Measurements from ENCODE around the gene M1AP. TPM values are rescaled to one million over a fixed set of nuclear protein-coding genes. Genes with fewer than 3 reads are reported as not detected.

M1AP gene
- total RNA-seq, 1 donor from 2014 or later, result 0.75 TPM

DNA sequence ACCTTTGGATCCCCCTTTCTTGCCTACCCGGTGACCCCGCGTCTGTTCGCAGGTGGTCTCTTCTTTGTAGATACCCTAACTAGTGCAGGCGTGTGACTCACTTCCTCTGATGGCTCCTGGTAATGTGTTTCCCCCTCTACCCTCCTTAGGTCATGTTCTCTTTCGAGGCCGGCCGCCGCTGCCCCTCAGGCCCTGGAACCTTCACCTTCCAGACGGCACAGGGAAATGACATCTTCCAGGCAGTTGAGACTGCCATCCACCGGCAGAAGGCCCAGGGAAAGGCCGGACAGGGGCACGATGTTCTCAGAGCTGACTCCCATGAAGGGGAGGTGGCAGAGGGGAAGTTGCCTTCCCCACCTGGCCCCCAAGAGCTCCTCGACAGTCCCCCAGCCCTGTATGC lies 92.0 kb downstream of the M1AP start:
- H3K36me3 ChIP-seq, result no peaks in the 10 kb centered on the region
- H3K79me2 ChIP-seq (ENCODE audit: low read depth), result peaks cover 11% of the 10 kb centered on the region
- no peak overlapping the region for H3K4me2 ChIP-seq
- H3K9ac ChIP-seq, result no peak overlapping the region
- no peak for DNase-seq (ENCODE audit: low spot score)
- Mint-ChIP-seq H3K27me3 (ENCODE audit: insufficient read depth, low read depth) (peaks cover 26% of the 10 kb centered on the region), H3K27ac (no peak overlapping the region), H3K4me3 (peak overlapping the region; percentile 95), H3K9me3 (no peaks in the 10 kb centered on the region), H3K4me1 (peaks cover 6% of the 10 kb centered on the region), H3K36me3 (peaks cover 9% of the 10 kb centered on the region)
- no peaks in the 10 kb centered on the region for H3K9me3 ChIP-seq (ENCODE audit: low read depth)
- H3K27me3 ChIP-seq, result peaks cover 39% of the 10 kb centered on the region
- no peak overlapping the region for H2AFZ ChIP-seq (replicated peaks)
- H4K20me1 ChIP-seq (ENCODE audit: low read depth), result peaks cover 22% of the 10 kb centered on the region
- no peak overlapping the region for H3K27ac ChIP-seq
- peaks cover 12% of the 10 kb centered on the region for H3K4me1 ChIP-seq
- TF ChIP-seq EZH2phosphoT487 (IDR thresholded peaks at IDR 0.05), result no peak
- TF ChIP-seq, protein P1, sequence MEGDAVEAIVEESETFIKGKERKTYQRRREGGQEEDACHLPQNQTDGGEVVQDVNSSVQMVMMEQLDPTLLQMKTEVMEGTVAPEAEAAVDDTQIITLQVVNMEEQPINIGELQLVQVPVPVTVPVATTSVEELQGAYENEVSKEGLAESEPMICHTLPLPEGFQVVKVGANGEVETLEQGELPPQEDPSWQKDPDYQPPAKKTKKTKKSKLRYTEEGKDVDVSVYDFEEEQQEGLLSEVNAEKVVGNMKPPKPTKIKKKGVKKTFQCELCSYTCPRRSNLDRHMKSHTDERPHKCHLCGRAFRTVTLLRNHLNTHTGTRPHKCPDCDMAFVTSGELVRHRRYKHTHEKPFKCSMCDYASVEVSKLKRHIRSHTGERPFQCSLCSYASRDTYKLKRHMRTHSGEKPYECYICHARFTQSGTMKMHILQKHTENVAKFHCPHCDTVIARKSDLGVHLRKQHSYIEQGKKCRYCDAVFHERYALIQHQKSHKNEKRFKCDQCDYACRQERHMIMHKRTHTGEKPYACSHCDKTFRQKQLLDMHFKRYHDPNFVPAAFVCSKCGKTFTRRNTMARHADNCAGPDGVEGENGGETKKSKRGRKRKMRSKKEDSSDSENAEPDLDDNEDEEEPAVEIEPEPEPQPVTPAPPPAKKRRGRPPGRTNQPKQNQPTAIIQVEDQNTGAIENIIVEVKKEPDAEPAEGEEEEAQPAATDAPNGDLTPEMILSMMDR (IDR thresholded peaks at IDR 0.05), result no peak
- no peak for TF ChIP-seq EZH2 (IDR thresholded peaks at IDR 0.05)
- H3K4me3 ChIP-seq, result no peak overlapping the region
- peaks cover 31% of the 10 kb centered on the region for H3F3A ChIP-seq (ENCODE audit: low read depth)

DNA sequence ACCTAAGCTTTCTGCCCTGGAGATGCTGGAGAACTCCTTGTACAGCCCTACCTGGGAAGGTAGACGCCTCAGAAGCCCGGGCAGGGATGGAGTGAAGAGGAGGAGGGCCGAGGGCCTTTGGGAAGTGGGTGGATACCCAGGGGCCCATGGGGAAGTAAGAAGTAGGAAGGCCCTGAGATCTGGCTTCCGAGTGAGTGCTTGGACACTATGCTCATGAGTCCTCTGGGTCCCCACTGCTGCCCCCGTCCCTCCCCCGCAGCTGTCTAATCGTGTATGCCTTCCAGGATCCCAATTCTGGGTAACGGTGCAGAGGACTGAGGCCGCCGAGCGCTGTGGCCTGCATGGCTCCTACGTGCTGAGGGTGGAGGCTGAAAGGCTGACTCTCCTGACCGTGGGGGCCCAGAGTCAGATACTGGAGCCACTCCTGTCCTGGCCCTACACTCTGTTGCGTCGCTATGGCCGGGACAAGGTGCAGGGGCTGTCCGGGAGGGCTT lies 92.5 kb downstream of the M1AP start:
- Histone ChIP-seq H3K27me3 (peaks cover 39% of the 10 kb centered on the region), H3K27ac (no peak overlapping the region), H4K20me1 (ENCODE audit: low read depth) (peaks cover 22% of the 10 kb centered on the region), H2AFZ (replicated peaks) (no peak overlapping the region), H3K79me2 (ENCODE audit: low read depth) (peaks cover 11% of the 10 kb centered on the region), H3K4me1 (peaks cover 12% of the 10 kb centered on the region), H3F3A (ENCODE audit: low read depth) (peaks cover 31% of the 10 kb centered on the region), H3K4me2 (peak overlapping the region; percentile 88), H3K9me3 (ENCODE audit: low read depth) (no peaks in the 10 kb centered on the region), H3K36me3 (no peaks in the 10 kb centered on the region), H3K9ac (peak overlapping the region; percentile 1), H3K4me3 (peak overlapping the region; percentile 97)
- DNase-seq (ENCODE audit: low spot score), result no peak
- no peaks in the 10 kb centered on the region for H3K9me3 Mint-ChIP-seq
- H3K4me3 Mint-ChIP-seq, result peak overlapping the region; percentile 95
- H3K27me3 Mint-ChIP-seq (ENCODE audit: insufficient read depth, low read depth), result peaks cover 25% of the 10 kb centered on the region
- H3K27ac Mint-ChIP-seq, result no peak overlapping the region
- peaks cover 6% of the 10 kb centered on the region for H3K4me1 Mint-ChIP-seq
- TF ChIP-seq EZH2phosphoT487 (IDR thresholded peaks at IDR 0.05), result no peak
- H3K36me3 Mint-ChIP-seq, result peaks cover 10% of the 10 kb centered on the region

DNA sequence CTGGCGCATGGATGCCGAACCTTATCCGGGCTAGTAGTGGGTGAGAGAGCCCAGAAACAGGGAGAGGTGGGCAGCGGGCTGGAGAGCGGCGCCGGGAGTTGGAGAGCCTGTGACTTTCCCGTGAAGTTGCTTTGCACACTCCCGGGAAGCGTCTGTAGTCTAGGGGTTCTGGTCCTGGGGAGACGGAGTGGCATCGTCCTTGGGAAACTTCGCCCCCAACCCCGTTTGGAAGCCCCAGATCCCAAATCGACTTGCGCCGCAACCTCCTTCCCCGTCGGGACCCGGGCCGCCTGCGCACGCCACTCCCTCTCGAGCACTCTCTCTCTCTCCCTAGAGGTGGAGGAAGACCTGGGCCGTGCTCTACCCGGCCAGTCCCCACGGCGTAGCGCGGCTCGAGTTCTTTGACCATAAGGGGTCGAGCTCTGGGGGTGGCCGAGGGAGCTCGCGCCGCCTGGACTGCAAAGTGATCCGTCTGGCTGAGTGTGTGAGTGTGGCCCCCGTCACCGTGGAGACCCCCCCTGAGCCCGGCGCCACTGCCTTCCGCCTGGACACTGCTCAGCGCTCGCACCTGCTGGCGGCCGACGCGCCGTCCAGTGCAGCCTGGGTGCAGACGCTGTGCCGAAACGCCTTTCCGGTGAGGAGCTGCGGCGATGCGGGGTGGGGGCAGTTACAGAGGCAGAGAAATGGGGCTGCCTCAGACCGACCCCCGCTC lies 93.2 kb downstream of the M1AP start:
- H3K36me3 Mint-ChIP-seq, result peaks cover 15% of the 10 kb centered on the region
- H3K4me3 Mint-ChIP-seq, result peak overlapping the region; percentile 95
- peaks cover 14% of the 10 kb centered on the region for H3K79me2 ChIP-seq (ENCODE audit: low read depth)

More for the DNA sequence above, 93.2 kb downstream of the M1AP start:
- Histone ChIP-seq H3K9ac (peak overlapping the region; percentile 1), H2AFZ (replicated peaks) (peak overlapping the region; percentile 92), H3K4me1 (peaks cover 12% of the 10 kb centered on the region), H4K20me1 (ENCODE audit: low read depth) (peaks cover 22% of the 10 kb centered on the region), H3F3A (ENCODE audit: low read depth) (peaks cover 31% of the 10 kb centered on the region), H3K27me3 (peaks cover 42% of the 10 kb centered on the region), H3K36me3 (no peaks in the 10 kb centered on the region), H3K4me2 (peak overlapping the region; percentile 88), H3K4me3 (peak overlapping the region; percentile 97), H3K27ac (no peak overlapping the region), H3K9me3 (ENCODE audit: low read depth) (no peaks in the 10 kb centered on the region)
- peak; percentile 55 for TF ChIP-seq EZH2 (IDR thresholded peaks at IDR 0.05)
- TF ChIP-seq, protein P1 (IDR thresholded peaks at IDR 0.05), result no peak
- peak; percentile 43 for TF ChIP-seq EZH2phosphoT487 (IDR thresholded peaks at IDR 0.05)
- DNase-seq (ENCODE audit: low spot score), result peak; percentile 79
- Mint-ChIP-seq H3K27ac (no peak overlapping the region), H3K9me3 (no peaks in the 10 kb centered on the region), H3K4me1 (peaks cover 11% of the 10 kb centered on the region), H3K27me3 (ENCODE audit: insufficient read depth, low read depth) (peaks cover 28% of the 10 kb centered on the region)

Measured in neural progenitor cell (in vitro differentiated cells).